Fibroblast of peridontal ligament (primary cell): Measurements from ENCODE around the gene LRP10.
"Not testable (repeated sequence)": the region's sequence is repeated elsewhere in the genome, so short reads cannot be mapped to it uniquely, and the experiment has no call there.

Experiments
- DNase-seq: peaks from one replicate; pipeline ENCODE4 v3.0.0-alpha.2; 2010; ENCODE audit errors: extremely low read depth

The LRP10 gene

DNA sequence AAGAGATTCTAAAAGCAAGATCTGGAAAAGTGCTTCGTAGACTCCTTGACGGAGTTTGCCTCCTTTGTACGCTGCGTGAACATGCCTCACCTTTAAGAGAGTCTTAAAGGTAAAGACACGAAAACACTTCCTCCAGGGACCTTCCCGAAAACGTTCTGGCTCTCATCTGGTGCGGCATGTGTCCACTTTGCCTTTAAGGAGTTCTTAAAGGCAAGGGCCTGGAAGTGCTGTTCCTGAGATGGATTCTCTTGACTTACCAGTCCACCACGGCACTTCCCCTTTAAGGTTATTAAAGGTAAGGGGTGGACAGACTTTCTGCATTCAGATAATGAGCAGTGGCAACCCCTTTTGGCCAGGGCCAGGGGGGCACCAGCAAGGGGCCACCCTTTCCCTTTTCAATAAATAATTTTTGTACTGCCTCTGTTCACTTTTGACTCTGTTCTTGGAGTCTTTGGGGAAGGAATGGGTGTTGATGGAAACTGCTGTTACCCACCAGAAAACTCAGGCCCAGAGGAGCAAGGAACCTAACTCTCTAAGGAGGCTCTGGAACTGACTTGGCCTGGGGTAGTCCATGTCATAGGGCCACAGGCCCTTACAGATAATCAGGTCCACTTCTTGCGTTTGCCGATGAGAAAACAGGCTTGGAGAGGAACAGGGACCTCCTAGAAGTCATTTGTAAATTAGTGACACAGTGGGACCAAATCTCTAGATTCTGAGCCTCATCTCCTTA is 15.9 kb downstream of the LRP10 start:
- DNase-seq = peak; percentile 71

DNA sequence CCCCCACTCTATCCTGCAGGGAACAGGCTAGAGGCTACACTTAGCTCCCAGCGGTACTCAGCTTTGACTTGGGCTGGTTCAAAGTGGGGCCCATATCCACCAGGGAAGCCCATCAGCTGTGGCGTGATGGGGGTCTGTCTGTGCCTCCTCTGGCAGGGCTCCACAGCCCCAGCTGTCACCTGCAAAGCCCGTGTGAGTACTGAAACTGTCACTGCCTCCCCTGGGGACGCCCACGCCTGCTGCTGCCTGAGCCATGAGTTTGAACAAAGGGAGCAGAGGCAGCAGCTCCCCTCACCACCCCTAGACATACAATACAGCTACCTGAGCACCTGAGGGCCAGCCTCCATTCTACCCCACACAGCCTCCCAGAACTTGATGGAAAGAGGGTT is 16.4 kb downstream of the LRP10 start:
- no peak for DNase-seq

DNA sequence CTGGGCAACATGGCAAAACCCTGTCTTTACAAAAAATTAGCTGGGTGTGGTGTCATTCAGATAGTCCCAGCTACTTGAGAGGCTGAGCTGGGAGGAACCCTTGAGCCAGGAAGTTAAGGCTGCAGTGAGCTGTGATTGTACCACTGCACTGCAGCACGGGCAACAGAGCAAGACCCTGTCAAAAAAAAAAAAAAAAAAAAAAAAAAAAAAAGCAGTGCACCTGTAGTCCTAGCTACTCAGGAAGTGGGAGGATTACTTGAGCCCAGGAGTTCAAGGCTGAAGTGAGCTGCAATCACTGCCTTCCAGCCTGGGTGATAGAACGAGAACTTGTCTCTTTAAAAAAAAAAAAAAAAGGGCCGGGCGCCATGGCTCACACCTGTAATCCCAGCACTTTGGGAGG is 17.1 kb downstream of the LRP10 start:
- no peak for DNase-seq

DNA sequence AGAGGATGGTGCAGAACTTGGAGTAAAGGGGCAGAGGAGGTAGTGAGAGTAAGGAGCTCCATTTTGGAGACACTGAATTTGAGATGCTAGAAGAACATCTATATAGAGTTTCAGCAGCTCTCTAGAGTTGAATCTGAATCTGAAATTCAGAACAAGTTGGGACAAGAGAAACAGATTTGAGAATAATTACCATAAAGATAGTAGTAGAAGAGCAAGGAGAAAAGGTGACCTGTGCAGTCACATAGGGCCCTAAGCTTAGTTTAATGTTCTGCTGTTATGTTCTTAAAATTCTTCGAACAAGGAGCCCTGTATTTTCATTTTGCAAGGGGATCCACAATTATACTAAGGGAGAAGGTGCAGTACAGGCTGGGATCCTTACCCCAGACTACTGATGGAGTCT is 18.9 kb downstream of the LRP10 start:
- no peak for DNase-seq

DNA sequence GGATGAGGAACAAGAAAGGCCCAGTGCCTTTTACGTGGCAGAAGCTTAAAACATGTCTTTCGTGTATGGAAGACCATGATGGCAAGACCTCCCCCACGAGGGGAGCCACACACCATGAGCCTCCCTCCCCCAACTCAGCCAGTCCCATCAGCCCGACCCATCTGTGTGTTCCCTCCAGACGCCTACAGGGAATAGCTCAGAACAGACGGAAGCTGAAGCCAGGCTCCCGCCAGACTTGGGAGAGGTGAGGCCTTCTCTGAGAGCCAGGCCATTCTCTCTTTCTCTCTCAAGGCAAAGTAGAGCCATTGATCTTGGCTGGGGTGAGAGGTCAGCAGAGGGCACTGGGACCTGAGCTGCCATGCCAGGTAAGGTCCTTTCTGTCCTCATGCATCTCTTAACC is 20.9 kb downstream of the LRP10 start:
- no peak for DNase-seq

DNA sequence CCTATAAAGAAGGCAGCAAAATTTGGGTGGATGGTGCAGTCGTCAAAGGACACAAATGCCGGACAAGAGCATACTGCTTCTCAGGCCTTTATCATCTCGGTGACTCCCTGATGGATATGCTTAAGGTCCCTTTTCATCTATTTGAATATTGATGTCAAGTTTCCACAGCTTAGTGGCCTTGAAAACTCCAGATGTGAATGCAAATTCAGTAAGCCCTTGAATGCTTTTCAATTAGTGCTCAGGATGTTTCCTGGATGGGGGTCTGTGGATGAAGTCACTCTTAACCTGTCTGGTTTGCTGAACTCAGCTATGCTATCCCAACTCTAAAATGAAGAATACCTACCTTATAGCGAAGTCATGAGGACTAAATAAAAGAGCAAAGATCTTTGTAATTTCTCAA is 22.2 kb downstream of the LRP10 start:
- no peak for DNase-seq

DNA sequence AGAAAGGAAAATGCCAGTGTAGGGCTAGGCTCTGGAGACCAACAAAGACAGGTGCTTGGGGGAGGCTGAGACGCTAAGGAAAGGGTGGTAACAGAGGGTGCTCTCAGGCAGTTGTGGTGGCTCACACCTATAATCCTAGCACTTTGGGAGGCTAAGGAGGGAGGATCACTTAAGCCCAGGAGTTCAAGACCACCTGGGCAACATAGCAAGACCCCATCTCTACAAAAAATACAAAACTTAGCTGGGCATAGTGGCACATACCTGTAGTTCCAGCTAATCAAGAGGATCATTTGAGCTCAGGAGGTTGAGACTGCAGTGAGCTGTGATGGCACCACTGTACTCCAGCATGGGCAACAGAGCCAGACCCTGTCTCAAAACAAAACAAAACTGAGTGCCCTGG is 23.9 kb downstream of the LRP10 start:
- DNase-seq = no peak

DNA sequence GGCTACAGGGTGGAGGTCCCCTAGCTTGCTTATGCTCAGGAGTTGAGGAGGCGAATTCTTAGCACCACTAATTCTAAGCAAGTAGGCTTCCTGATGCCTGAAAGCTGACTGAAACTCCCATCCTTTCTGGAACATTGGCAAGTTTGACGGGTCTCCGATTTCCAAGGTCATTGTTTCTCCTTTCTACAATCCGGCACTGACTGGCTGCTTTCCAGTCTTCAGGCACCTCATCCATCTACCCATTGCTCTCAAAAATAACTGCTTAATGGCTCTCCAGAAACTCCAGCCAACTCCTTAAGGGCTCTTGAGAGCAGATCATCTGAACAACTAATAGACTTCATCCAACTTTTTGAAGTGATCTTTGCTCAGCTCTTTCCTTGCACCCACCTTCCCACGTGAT is 24.8 kb downstream of the LRP10 start:
- DNase-seq = no peak

DNA sequence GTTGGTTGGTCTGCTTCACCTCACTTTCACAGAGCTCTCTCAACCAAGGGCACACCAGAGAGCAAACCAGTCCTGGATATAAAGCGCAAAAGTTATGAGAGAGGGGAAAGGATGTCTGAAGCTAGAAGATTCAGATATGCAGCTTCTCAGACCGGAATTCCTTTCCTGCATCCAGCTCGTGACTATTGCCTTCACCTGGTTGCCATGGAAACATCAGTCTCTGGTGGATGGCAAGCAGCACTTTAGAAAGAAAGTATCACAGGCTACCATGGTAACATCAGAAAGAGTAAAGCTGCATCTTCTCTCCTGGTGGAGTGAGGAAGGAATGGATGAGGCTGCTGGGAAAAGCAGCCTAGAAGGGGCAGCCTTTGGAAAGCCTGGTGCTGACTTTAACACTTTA is 25.2 kb downstream of the LRP10 start:
- DNase-seq = no peak

DNA sequence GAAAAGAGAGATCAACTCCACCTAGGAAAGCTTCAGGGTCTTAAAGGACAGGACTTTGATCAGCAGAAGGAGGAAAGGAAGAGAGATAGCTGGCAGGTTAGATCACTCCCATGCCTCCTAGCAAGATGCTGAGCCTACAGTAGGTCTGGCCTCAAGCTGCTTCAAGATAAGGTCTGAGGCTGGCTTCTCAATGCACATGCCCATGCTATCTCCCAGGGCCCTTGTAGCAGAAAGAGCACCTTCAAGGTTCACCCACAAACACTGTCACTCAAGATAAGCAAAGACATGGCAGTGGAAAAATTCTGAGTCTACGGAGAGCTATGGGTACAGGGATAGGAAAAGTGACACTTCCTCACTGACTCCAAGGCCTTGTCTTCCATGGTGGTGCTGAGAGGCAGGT is 25.8 kb downstream of the LRP10 start:
- DNase-seq = no peak

DNA sequence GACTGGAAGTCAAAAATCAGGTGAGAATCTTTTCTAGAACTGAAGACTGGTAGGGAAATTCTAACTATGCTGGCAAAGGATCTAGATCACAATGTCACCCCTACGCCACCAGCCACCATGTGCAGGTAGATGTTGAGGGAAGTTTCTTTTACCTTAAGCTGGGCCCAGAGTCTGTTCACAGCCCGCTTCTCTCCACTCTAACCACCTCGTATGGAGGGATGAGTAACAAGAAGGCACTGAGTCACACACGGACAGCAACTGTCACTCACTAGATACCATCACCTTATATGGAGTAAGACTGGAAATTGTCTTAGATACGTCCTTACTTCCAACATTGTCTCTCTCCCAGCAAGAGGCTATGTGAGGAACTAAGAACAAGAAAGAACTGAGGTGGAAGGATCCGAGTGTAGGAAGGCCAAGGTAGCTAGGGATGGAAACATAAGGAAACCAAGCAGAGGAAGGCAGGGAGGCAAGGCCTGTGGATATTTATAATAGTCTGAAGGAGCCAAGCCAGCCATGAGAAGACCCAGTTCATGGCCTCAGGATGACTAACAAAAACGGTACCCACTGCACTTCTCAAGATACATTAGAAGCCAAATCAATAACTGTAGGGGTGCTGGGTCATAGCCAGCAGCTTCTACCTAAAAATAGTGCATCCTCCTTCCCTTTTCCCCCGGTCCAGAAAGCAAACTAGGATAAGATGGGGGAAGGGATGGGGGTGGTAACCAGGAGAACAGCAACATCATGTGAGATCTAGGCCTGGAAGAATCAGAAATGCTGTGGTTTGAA is 27.0 kb downstream of the LRP10 start:
- DNase-seq = peak; percentile 61

DNA sequence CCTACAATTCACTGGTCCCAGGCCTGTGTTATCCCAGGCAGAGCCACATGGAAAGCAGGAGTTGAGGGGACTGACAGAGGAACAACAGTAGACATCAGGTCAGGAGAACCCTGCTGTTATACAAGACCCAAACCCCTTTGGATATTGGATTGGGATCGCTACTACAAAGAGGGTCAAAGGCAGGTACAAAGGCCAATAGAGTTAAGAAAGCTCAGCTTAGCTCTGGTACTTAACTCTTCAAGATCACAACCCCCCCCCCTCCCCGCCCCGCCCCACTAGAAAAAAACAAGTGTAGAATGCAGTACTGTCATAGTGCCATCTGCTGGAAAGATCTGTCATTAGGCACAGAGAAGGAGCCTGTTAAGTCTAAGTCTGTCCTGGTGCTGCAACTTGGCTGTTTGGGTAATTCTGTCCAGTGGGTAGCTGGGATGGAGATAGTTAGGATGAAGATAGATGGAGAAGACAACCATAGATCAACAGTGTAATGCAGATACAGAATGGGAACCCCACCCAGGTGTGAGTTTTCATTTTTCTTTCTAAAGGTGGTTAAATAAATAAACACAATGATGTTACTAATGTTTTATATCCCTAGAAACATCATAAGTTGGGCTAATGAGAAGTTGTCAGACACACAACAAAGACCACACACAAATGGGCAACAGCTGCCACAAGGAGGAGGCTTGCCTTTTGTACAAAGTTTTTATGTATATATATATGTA is 28.7 kb downstream of the LRP10 start:
- DNase-seq = peak; percentile 86

DNA sequence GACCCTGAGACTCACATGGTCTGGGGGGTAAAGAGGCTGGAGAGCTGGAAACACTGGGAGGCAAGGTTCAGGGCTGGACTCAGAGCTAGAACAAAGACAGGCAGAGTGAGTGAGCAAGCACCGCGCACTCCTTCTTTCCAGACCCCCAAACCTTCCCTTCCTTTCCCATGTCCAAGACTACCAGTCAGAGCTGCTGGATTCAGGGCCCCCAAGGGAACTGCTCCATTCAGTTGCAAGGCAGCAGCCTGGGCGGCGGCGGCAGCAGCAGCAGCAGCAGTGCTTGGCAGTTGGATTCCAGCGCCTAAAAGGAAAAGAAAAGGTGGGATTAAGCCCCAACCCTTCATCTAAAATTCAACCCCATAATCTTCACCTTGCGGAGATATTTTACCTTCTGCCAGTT is 30.3 kb downstream of the LRP10 start:
- no peak for DNase-seq

DNA sequence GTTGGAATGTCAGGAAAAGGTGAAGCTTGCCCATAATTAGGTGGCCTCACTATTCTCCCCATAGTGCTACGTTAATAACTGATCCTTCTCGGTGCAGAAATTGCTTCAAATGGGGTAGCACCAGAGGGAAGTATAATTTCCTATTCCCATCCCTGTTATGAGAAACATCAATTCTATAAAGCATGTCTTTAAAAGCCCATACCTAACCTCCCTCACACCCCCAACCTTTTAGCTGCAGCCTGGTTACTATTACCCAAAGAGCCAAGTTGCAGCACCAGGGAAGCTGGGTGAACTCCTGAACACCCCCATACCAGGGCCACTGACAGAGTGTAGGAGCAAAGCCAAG is 32.2 kb downstream of the LRP10 start:
- DNase-seq = no peak

DNA sequence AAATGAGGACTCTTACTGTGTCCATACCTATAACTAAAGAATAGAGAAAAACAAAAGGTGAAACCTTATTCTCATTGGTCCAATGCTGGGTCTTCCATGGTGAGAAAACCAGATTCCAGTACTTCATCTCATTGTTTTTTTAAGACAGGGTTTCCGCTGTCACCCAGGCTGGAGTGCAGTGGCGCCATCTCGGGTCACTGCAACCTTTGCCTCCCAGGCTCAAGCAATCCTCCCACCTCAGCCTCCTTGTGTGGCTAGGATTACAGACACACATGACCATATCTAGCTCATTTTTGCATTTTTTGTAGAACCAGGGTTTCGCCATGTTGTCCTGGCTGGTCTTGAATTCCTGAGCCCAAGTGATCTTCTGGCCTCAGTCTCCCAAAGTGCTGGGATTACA is 34.1 kb downstream of the LRP10 start:
- DNase-seq = no peak

DNA sequence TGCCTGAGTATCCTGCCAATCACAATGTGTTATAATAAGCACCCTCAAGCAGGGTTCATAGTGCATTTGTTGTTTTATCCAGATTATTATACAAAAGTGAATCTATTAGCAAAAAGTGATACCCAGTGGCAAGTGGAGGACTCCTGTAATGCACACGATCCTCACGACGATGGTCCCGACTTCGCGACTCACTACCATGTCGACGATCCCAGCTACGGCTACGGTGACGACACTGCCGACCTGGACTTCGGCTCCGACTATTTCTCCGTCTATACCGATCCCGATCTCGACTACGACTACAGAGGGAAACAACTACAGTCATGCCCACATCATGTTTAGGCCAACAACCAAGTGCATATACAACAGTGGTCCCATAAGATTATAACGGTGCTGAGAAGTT is 34.5 kb downstream of the LRP10 start:
- DNase-seq = no peak

DNA sequence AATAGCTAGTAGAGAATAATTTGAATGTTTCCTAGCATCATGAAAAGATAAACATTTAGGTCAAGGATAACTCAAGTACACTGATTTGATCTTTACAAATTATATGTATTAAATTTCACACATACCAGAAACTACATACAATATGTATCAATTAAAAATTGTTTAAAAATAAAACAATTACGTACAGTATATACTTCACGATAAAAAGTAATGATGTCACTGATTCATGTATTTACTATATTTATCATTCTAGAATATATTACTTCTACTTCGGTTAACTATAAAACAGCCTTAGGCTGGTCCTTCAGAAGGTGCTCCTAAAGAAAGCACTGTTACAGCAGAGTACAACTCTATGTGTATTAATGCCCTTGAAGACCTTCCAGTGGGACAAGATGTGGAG is 35.9 kb downstream of the LRP10 start:
- DNase-seq = no peak

DNA sequence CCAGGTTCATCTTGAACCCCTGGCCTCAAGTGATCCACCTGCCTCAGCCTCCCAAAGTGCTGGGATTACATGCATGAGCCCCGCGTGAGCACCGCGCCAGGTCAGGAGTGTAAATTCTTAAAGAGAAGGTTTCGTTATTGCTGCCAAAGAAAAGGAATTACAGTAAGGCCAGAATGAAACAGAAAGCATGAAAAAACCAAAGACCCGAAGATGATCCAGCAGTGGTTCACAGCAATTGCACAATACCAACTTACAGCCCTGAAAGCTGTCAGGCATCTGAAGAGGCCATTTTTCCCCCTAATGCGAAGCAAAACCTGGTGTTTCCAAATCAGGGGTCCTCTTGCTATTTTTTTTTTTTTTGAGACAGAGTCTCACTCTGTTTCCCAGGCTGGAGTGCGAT is 37.1 kb downstream of the LRP10 start:
- DNase-seq = peak; percentile 70

DNA sequence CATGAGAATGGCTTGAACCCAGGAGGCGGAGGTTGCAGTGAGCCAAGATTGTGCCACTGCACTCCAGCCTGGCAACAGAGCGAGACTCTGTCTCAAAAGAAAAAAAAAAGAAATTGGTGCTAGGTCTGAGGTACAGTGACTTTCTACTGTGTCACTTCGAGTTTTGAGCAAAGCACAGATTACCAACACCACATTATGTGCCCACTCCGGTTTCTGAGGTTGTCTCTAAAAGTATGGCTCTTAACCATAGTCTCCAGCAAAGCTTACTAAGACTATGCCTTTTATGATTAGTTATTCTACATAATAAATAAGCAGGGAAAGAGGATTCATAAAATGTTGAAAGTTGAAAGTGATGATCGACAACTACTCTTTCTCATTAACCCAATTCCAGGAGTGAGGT is 39.4 kb downstream of the LRP10 start:
- no peak for DNase-seq

DNA sequence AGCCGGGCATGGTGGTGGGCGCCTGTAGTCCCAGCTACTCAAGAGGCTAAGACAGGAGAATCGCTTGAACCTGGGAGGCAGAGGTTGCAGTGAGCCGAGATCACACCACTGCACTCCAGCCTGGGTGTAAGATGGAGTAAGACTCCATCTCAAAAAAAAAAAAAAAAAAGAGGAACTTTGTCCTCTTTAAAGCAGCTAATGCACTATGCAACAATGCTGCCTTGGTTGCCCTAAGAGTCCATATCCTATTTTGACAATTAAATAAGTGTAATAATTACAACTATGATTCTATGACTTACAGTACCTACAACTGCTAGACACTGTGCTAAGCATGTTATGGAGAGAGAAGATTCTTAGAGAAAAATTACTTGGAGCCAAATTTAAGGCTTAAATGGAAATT is 43.3 kb downstream of the LRP10 start:
- not testable (repeated sequence) for DNase-seq

DNA sequence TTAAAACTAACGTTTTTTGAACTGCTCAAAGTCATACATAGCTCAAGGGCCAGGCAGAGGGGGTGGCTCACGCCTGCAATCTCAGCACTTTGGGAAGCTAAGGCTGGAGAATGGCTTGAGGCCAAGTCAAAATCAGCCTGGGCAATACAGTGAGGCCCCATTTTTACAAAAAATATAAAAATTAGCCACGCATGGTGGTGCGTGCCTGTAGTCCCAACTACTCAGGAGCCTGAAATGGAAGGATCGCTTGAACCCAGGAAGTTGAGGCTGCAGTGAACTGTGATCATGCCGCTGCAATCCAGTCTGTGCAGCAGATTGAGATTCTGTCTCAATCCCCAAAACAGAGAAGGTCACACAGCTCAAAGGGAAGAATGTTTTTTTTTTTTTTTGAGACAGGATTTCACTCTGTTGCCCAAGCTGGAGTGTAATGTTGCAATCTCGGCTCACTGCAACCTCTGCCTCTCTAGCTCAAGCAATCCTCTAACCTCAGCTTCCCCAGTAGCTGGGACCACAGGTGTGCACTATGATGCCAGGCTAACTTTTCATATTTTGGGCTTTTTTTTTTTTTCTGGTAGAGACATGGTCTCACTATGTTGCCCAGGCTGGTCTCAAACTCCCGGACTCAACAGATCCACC is 44.5 kb downstream of the LRP10 start:
- DNase-seq = peak; percentile 73

DNA sequence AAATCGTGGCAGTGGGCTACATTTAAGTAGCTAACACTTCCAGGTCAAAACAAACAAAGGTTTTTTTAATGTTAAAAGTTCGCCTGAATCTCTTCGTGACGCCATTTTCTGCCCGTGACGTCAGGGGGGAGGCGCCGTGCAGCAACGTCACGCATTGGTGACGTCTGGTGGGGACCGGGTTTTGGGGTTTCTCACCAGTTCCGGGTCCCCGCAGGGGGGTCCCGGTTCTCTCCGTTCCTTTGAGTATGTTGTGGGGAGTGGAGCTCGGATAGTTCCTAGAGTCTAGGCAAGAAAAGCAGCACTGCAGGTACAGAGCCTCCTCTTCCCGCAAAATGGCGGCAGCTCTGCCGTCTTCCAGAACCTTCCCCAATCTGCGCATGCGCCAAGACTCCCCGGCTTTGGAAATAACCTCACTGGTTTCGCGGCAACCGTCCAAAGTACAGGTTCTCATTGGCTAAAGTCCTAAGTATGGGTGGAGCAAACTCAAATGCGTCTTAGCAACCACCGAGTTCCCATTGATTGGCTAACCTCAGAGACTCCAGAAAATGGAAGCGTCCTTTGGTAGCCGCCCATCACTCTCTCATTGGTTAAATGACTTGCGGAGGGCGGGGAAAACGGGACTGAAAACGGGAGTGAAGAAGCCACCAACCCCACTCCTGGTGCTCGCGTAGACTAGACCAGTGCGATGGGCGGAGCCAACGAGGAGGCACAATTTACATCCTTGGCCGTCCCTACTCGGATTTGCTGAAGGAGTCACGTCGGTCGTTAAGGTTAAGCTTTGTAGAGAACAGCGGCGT is 47.5 kb downstream of the LRP10 start, which contains the start of gene RBM23:
Gene RBM23, minus strand, starts transcription at position 346 of the 797 bp plus-strand sequence.
- DNase-seq = peak; percentile 100
